Measurements from ENCODE around the gene DNAJA4. TPM values are rescaled to one million over a fixed set of nuclear protein-coding genes. Genes with fewer than 3 reads are reported as not detected.

DNAJA4 gene
- total and polyA plus RNA-seq, 9 of the 15 experiments (the other 6 are each of a cell fraction or from before 2014, with no cell fraction given): 0.11 to 1.0 (median 0.16) TPM; not detected in 4

GRCh38 chr15:78223396-78224022 lies 40.9 kb upstream of the DNAJA4 start (continued):
- TF ChIP-seq GTF2E2 (tag; IDR thresholded peaks at IDR 0.05) (no peak), ZNF212 (CRISPR knock-in tag; IDR thresholded peaks at IDR 0.05) (no peak), JUND (IDR thresholded peaks at IDR 0.05; ENCODE audit: borderline replicate concordance, low read depth, low read length) (no peak), JUND (tag; IDR thresholded peaks at IDR 0.05; ENCODE audit: borderline replicate concordance, low read depth, low read length) (no peak), ATF4 (CRISPR knock-in tag; IDR thresholded peaks at IDR 0.05) (0 out of 2 replicates have a peak, but pooled peaks have one; percentile 49), TOE1 (IDR thresholded peaks at IDR 0.05; ENCODE audit: borderline replicate concordance) (no peak), TOE1 (CRISPR knock-in tag; IDR thresholded peaks at IDR 0.05; ENCODE audit: borderline replicate concordance, low read depth) (no peak), SRSF9 (IDR thresholded peaks at IDR 0.05; ENCODE audit: borderline replicate concordance, low read depth, low read length) (no peak), CHD1 (IDR thresholded peaks at IDR 0.05; ENCODE audit: low read length) (no peak), ZNF347 (CRISPR knock-in tag; IDR thresholded peaks at IDR 0.05; ENCODE audit: low read depth) (no peak), RAD51 (IDR thresholded peaks at IDR 0.05; ENCODE audit: borderline replicate concordance, low read depth) (no peak), SOX6 (IDR thresholded peaks at IDR 0.05) (no peak), HEY1 (CRISPR knock-in tag; IDR thresholded peaks at IDR 0.05; ENCODE audit: borderline replicate concordance) (no peak), TEAD2 (tag; IDR thresholded peaks at IDR 0.05) (no peak), BCOR (IDR thresholded peaks at IDR 0.05) (no peak), ZNF589 (CRISPR knock-in tag; IDR thresholded peaks at IDR 0.05; ENCODE audit: low read depth) (peak; percentile 62; the same call in 1 of the 2 replicates), ZNF217 (CRISPR knock-in tag; IDR thresholded peaks at IDR 0.05) (no peak), MCM2 (IDR thresholded peaks at IDR 0.05; ENCODE audit: low read depth) (no peak), ZBED1 (IDR thresholded peaks at IDR 0.05) (no peak), GATAD2A (IDR thresholded peaks at IDR 0.05) (no peak)
- TF ChIP-seq, protein P1, sequence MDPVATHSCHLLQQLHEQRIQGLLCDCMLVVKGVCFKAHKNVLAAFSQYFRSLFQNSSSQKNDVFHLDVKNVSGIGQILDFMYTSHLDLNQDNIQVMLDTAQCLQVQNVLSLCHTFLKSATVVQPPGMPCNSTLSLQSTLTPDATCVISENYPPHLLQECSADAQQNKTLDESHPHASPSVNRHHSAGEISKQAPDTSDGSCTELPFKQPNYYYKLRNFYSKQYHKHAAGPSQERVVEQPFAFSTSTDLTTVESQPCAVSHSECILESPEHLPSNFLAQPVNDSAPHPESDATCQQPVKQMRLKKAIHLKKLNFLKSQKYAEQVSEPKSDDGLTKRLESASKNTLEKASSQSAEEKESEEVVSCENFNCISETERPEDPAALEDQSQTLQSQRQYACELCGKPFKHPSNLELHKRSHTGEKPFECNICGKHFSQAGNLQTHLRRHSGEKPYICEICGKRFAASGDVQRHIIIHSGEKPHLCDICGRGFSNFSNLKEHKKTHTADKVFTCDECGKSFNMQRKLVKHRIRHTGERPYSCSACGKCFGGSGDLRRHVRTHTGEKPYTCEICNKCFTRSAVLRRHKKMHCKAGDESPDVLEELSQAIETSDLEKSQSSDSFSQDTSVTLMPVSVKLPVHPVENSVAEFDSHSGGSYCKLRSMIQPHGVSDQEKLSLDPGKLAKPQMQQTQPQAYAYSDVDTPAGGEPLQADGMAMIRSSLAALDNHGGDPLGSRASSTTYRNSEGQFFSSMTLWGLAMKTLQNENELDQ (CRISPR knock-in tag; IDR thresholded peaks at IDR 0.05; ENCODE audit: borderline replicate concordance): no peak
- TF ChIP-seq, protein P2, sequence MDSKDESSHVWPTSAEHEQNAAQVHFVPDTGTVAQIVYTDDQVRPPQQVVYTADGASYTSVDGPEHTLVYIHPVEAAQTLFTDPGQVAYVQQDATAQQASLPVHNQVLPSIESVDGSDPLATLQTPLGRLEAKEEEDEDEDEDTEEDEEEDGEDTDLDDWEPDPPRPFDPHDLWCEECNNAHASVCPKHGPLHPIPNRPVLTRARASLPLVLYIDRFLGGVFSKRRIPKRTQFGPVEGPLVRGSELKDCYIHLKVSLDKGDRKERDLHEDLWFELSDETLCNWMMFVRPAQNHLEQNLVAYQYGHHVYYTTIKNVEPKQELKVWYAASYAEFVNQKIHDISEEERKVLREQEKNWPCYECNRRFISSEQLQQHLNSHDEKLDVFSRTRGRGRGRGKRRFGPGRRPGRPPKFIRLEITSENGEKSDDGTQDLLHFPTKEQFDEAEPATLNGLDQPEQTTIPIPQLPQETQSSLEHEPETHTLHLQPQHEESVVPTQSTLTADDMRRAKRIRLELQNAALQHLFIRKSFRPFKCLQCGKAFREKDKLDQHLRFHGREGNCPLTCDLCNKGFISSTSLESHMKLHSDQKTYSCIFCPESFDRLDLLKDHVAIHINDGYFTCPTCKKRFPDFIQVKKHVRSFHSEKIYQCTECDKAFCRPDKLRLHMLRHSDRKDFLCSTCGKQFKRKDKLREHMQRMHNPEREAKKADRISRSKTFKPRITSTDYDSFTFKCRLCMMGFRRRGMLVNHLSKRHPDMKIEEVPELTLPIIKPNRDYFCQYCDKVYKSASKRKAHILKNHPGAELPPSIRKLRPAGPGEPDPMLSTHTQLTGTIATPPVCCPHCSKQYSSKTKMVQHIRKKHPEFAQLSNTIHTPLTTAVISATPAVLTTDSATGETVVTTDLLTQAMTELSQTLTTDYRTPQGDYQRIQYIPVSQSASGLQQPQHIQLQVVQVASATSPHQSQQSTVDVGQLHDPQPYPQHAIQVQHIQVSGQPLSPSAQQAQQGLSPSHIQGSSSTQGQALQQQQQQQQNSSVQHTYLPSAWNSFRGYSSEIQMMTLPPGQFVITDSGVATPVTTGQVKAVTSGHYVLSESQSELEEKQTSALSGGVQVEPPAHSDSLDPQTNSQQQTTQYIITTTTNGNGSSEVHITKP (IDR thresholded peaks at IDR 0.05; ENCODE audit: partially characterized antibody): no peak

Measured in K562 (cell line).